Central memory CD4-positive, alpha-beta T cell (primary cell): ENCODE data around the gene MCAM.

Experiments used
- DNase-seq: peaks from one replicate; pipeline ENCODE4 v3.0.0; 2022
- total RNA-seq, 3 experiments: gene quantifications; one replicate each; lab custom pipeline; 2026; lab: John Stamatoyannopoulos, UW

Gene MCAM
- 0.16 to 2.5 (median 1.4) reads per million in 3 experiments for total RNA-seq

GRCh38 chr11:119316729-119317591, at the start of gene MCAM:
TSS of gene MCAM (minus strand) at chr11:119317130. CDS start at chr11:119317101, 29 bp downstream.
- no peak for DNase-seq

- no peak for DNase-seq
These were observed 48.2 kb upstream of the MCAM start for GRCh38 chr11:119365071-119365591.

- DNase-seq: peak; percentile 47
These were observed 47.1 kb upstream of the MCAM start for GRCh38 chr11:119363851-119364590.

- DNase-seq: no peak
These were observed 46.3 kb upstream of the MCAM start for GRCh38 chr11:119363081-119363850.

GRCh38 chr11:119362741-119363080, 45.8 kb upstream of the MCAM start:
- DNase-seq: no peak

GRCh38 chr11:119361941-119362725, 45.2 kb upstream of the MCAM start:
- no peak for DNase-seq

GRCh38 chr11:119361056-119361787, 44.3 kb upstream of the MCAM start:
- DNase-seq: no peak

GRCh38 chr11:119359365-119360214, 42.7 kb upstream of the MCAM start:
- DNase-seq: no peak

- DNase-seq: no peak
These were observed 40.1 kb upstream of the MCAM start for GRCh38 chr11:119357074-119357473.

- peak; percentile 65 for DNase-seq
These were observed 39.6 kb upstream of the MCAM start for GRCh38 chr11:119356349-119357031.

GRCh38 chr11:119355091-119355843, 38.3 kb upstream of the MCAM start:
- no peak for DNase-seq

- no peak for DNase-seq
These were observed 35.9 kb upstream of the MCAM start for GRCh38 chr11:119352857-119353260.

GRCh38 chr11:119351232-119351631, 34.3 kb upstream of the MCAM start:
- DNase-seq: no peak

- DNase-seq: no peak
These were observed 33.4 kb upstream of the MCAM start for GRCh38 chr11:119350302-119350701.

- DNase-seq: no peak
These were observed 31.1 kb upstream of the MCAM start for GRCh38 chr11:119347940-119348605.

- no peak for DNase-seq
These were observed 30.3 kb upstream of the MCAM start for GRCh38 chr11:119347242-119347641.

GRCh38 chr11:119346605-119347004, 29.7 kb upstream of the MCAM start, which contains the start of gene MFRP:
TSS of gene MFRP (minus strand) at chr11:119346705. CDS start at chr11:119346513, 192 bp downstream.
- DNase-seq: no peak

- no peak for DNase-seq
These were observed 28.8 kb upstream of the MCAM start for GRCh38 chr11:119345685-119346084.
